HEK293T (cell line): Measurements from ENCODE around the gene GNB1L.

Source experiments
- ARNT ChIP-seq: fragments of 450-650 bp; IDR thresholded peaks from 2 replicates; pipeline ENCODE4 v1.6.1; 2017; ENCODE audit warnings: mild to moderate bottlenecking
- BHLHE40 ChIP-seq: fragments of 450-650 bp; IDR thresholded peaks from 2 replicates; pipeline ENCODE4 v1.6.1; 2016; ENCODE audit warnings: mild to moderate bottlenecking, moderate library complexity, borderline replicate concordance
- ELF4 ChIP-seq: fragments of 450-650 bp; IDR thresholded peaks from 2 replicates; pipeline ENCODE4 v1.6.1; 2017; ENCODE audit warnings: antibody characterized with exemption
- SUZ12 ChIP-seq: fragments of 450-650 bp; IDR thresholded peaks from 2 replicates; pipeline ENCODE4 v1.6.1; 2016; ENCODE audit warnings: mild to moderate bottlenecking
- TF ChIP-seq, protein P1 (sequence below): fragments of 450-650 bp; IDR thresholded peaks from 2 replicates; pipeline ENCODE4 v1.6.1; 2016

- TF ChIP-seq BHLHE40 (no peak), ELF4 (no peak), SUZ12 (no peak), ARNT (no peak)
- TF ChIP-seq, protein P1, sequence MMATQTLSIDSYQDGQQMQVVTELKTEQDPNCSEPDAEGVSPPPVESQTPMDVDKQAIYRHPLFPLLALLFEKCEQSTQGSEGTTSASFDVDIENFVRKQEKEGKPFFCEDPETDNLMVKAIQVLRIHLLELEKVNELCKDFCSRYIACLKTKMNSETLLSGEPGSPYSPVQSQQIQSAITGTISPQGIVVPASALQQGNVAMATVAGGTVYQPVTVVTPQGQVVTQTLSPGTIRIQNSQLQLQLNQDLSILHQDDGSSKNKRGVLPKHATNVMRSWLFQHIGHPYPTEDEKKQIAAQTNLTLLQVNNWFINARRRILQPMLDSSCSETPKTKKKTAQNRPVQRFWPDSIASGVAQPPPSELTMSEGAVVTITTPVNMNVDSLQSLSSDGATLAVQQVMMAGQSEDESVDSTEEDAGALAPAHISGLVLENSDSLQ: no peak
Measured at GRCh38 chr22:19876941-19877625, 22.4 kb upstream of the GNB1L start.
